Transverse colon (tissue), 4 donors: ENCODE data around the gene TRPV3. TPM values are rescaled to one million over a fixed set of nuclear protein-coding genes. Genes with fewer than 3 reads are reported as not detected.

ENCODE experiments used
- DNase-seq: peaks from one replicate; pipeline ENCODE4 v3.0.0-alpha.2; 2019
- H3K27ac ChIP-seq, 4 donors: fragments of 200-600 bp; sonication (generic); 2 replicates each; pipeline ENCODE4 v1.5.1; 2016 to 2018; ENCODE audit warnings: inconsistent platforms in 4 of 4
- H3K27me3 ChIP-seq: fragments of 200-600 bp; sonication (generic); 2 replicates; pipeline ENCODE4 v1.5.1; 2017; ENCODE audit warnings: inconsistent platforms
- H3K36me3 ChIP-seq, 4 donors: fragments of 200-600 bp; sonication (generic); 2 replicates each; pipeline ENCODE4 v1.5.1; 2017 to 2019; ENCODE audit warnings: inconsistent platforms in 4 of 4
- H3K4me1 ChIP-seq, 4 donors: fragments of 200-600 bp; sonication (generic); 2 replicates each; pipeline ENCODE4 v1.5.1; 2017 to 2020; ENCODE audit warnings: inconsistent platforms in 4 of 4
- H3K4me3 ChIP-seq, 4 donors: fragments of 200-600 bp; sonication (generic); 1 replicate in 1 of 4; 2 replicates in 3 of 4; pipeline versions ENCODE4 v1.5.1 to v1.6.1; 2017 to 2019; ENCODE audit warnings: inconsistent platforms in 4 of 4
- H3K9me3 ChIP-seq, 2 donors: fragments of 200-600 bp; sonication (generic); 2 replicates each; pipeline ENCODE4 v1.5.1; 2017 to 2019; ENCODE audit warnings: inconsistent platforms in 2 of 2
- CTCF ChIP-seq, 5 experiments: fragments of 200-600 bp in 3 of 5; fragments of 450-650 bp in 2 of 5; sonication (generic) in 3 of 5; IDR thresholded peaks; 1 replicate in 2 of 5; 2 replicates in 3 of 5; pipeline ENCODE4 v1.5.1; 2016 to 2017; ENCODE audit warnings: antibody characterized with exemption in 5 of 5, inconsistent platforms in 3 of 5, mild to moderate bottlenecking in 2 of 5, moderate library complexity in 1 of 5
- EP300 ChIP-seq: sonication (generic); formaldehyde crosslinking; IDR thresholded peaks from one replicate; pipeline ENCODE4 v1.6.1; 2017; ENCODE audit warnings: antibody characterized with exemption, low read depth
- POLR2A ChIP-seq: fragments of 450-650 bp; IDR thresholded peaks from one replicate; pipeline ENCODE4 v1.6.1; 2016; ENCODE audit warnings: antibody characterized with exemption, mild to moderate bottlenecking, moderate library complexity
- POLR2AphosphoS5 ChIP-seq, 3 donors: sonication (generic); formaldehyde crosslinking; IDR thresholded peaks; one replicate each; pipeline ENCODE4 v1.6.1; 2016; ENCODE audit warnings: antibody characterized with exemption in 3 of 3
- WGBS, 2 donors: methylation state at CpG; one replicate each; pipeline ENCODE4 v1.1.5; 2018; ENCODE audit warnings: low coverage in 1 of 2; 5-methylcytosine and 5-hydroxymethylcytosine counted together
- in situ Hi-C, 4 donors: fragments of 200-750 bp; cut with MboI; loops; one replicate each; pipeline versions ENCODE4 v1.15.0 to v1.15.1; 2017; ENCODE audit warnings: low sequenced_read_pairs in 3 of 4, low pct_ligation_motif_present in 1 of 4, low pct_unique_long_range_greater_than_20kb in 1 of 4
- intact Hi-C: fragments of 100-400 bp; cut with DNase I; formaldehyde crosslinking; loops from one replicate; pipeline ENCODE4 v1.15.1; 2023; ENCODE audit warnings: low total_unique reads
- total RNA-seq, 4 donors: library from RNA; depleted of rRNA; stranded (reverse); fragments of >200 nt; gene quantifications; one replicate each; pipeline ENCODE4 v1.1.0, GENCODE V29; 2016

TRPV3 gene
- total RNA-seq, 4 donors from 2014 or later, result 0.20 to 7.1 (median 3.7) TPM

DNA sequence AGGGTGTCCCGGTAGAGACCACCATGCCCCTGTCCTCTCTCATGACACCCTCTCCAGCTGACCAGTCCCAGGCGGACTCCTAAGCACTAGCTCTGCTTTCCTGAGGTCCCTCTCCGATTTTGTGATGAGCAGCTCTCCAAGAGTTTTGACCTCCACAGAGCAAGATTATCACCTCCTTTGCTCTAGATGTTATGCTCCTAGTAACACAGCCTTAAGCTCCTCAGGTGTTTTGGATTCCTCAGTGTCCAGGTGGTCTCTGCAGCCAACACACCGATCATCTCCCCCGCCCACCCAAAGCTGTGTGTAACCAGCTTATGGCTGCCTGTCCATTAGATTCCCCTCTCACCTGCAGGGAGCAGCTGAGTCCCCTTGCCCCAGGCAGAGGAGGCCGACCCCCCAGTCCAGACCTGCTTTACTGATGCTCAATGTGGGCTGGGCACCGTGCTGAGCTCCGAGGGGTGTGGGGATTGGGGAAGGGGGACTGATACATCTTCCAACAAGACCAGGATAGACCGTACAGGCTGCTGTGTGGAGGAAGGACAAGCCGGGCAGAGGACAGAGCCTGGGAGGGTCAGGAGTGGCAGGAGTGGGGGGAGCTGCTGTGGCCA, 2.3 kb downstream of the TRPV3 start:
- intact Hi-C loops (no loop called here), in situ Hi-C loops (no loop called here)
- peaks cover 3% of the 10 kb centered on the region for H3K27me3 ChIP-seq
- H3K27ac ChIP-seq, result no peak overlapping the region
- H3K9me3 ChIP-seq, result no peaks in the 10 kb centered on the region
- TF ChIP-seq CTCF (IDR thresholded peaks at IDR 0.05) (no peak), EP300 (no peak), POLR2A (no peak), POLR2AphosphoS5 (IDR thresholded peaks at IDR 0.05) (no peak)
- H3K4me1 ChIP-seq, result peaks cover 0 to 20% (median 6%) of the 10 kb centered on the region in 4 donors
- H3K4me3 ChIP-seq, result no peak overlapping the region
- no peak for DNase-seq
- no peaks in the 10 kb centered on the region for H3K36me3 ChIP-seq
- 85% methylated on average over 10 of the region's 10 CpGs; no CpG with 5 or more reads in 1 of the 2 donors for WGBS, 2 donors

DNA sequence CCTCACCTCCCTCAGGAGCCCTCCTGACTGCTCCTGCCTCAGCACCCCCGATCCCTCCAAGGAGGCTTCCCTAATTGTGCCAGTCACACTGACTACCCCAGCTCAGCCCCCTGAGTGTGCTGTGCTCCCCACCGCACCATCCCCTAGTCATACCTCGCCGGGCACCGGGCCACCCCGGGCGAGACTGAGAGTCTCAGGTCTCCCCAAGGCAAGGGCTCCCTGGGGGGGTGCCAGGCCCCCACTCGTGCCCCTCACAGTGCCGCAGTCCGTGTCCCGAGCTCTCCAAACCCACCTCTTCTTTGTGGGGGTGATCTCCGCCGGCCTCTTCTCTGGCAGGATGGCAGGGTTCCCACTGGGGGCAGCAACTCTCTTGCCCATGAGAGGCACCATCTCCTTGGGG, 3.2 kb downstream of the TRPV3 start:
- Histone ChIP-seq H3K4me3 (no peak overlapping the region), H3K4me1 (peaks cover 0 to 20% (median 6%) of the 10 kb centered on the region in 4 donors), H3K27me3 (peaks cover 3% of the 10 kb centered on the region), H3K36me3 (no peaks in the 10 kb centered on the region), H3K9me3 (no peaks in the 10 kb centered on the region), H3K27ac (no peak overlapping the region)
- 80 to 100% methylated on average over 1 to 13 of the region's 13 CpGs for WGBS, 2 donors
- intact Hi-C loops, result no loop called here
- no peak for TF ChIP-seq EP300
- no peak for TF ChIP-seq POLR2A
- TF ChIP-seq CTCF (IDR thresholded peaks at IDR 0.05), result no peak
- TF ChIP-seq POLR2AphosphoS5 (IDR thresholded peaks at IDR 0.05), result no peak
- DNase-seq, result no peak
- in situ Hi-C loops, result no loop called here

DNA sequence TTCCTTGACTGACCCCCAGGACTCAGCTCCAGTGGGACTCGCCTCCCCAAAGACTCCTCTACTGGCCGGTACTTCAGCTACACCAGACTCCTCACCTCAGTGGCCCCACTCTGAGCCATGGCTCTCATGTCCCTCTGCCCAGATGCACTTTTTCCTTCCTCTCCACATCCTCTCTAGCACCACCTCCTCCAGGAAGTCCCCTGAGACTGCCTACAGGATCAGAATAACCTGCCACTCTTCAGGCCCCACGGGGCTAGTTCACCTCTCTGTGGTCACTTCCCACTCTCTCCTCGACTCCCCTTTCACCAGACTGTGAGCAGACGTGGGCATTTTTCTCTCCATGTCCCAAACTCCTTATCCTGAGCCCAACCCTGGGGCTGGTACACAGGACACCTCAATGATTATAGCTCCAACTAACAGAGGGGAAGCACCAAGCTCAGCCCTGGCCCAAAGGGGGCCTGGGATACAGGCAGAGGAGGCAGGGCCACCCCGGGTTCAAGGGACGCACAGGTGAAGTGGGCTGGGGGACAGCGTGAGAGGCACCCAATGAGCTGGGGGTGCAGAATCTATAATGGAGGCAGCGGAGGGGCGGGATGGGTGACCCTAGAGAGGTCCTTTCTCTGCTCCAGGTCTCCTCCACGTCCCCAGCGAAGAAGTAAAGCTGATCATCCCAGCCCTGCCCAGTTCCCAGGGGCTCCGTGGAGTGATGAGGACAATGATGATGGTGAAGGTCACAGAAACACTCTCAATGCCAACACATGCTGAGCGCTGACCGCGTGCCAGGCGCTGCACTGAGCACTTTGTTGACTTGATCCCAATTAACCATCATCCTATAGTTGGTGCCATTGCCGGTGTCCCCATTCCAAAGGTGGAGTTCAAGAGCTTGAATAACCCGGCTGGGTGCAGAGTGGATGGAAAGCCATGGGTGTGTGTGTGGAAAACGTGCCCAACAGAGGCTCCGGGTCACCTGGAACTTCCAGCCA, 3.9 kb downstream of the TRPV3 start:
- H3K27me3 ChIP-seq, result peaks cover 3% of the 10 kb centered on the region
- no peaks in the 10 kb centered on the region for H3K36me3 ChIP-seq
- H3K4me3 ChIP-seq, result no peak overlapping the region
- intact Hi-C loops, result no loop called here
- no peaks in the 10 kb centered on the region for H3K9me3 ChIP-seq
- WGBS, 2 donors, result 84 to 100% methylated on average over 2 to 21 of the region's 21 CpGs
- peaks cover 0 to 14% (median 4%) of the 10 kb centered on the region in 4 donors for H3K4me1 ChIP-seq
- TF ChIP-seq EP300 (no peak), CTCF (IDR thresholded peaks at IDR 0.05) (no peak), POLR2A (no peak), POLR2AphosphoS5 (IDR thresholded peaks at IDR 0.05) (no peak)
- in situ Hi-C loops, result no loop called here
- no peak overlapping the region for H3K27ac ChIP-seq
- DNase-seq, result no peak

GRCh38 chr17:3552916-3553315, 4.7 kb downstream of the TRPV3 start:
- intact Hi-C loops, result no loop called here
- no peak for TF ChIP-seq CTCF (IDR thresholded peaks at IDR 0.05)
- TF ChIP-seq POLR2AphosphoS5 (IDR thresholded peaks at IDR 0.05), result no peak
- TF ChIP-seq EP300, result no peak
- no peak for TF ChIP-seq POLR2A
- Histone ChIP-seq H3K4me3 (no peak overlapping the region), H3K27ac (no peak overlapping the region), H3K27me3 (peaks cover 3% of the 10 kb centered on the region), H3K36me3 (no peaks in the 10 kb centered on the region), H3K4me1 (peaks cover 0 to 6% (median 4%) of the 10 kb centered on the region in 4 donors), H3K9me3 (no peaks in the 10 kb centered on the region)
- DNase-seq, result no peak
- WGBS, 2 donors, result 84 to 100% methylated on average over 3 to 7 of the region's 7 CpGs
- in situ Hi-C loops, result no loop called here
